GM12875 (cell line): Measurements from ENCODE around the gene TRPM5.

Source experiments
- H3K4me3 ChIP-seq: one replicate; pipeline ENCODE4 v1.5.1; 2011; ENCODE audit warnings: low read depth, low read length, control low read depth
- TF ChIP-seq, protein P1 (sequence below): IDR thresholded peaks from 2 replicates; pipeline ENCODE4 v1.5.1; 2011; ENCODE audit warnings: low read depth, mild to moderate bottlenecking, control low read depth, inconsistent platforms, low read length, moderate library complexity, borderline replicate concordance; ENCODE audit not compliant: insufficient read depth

TRPM5 gene

DNA sequence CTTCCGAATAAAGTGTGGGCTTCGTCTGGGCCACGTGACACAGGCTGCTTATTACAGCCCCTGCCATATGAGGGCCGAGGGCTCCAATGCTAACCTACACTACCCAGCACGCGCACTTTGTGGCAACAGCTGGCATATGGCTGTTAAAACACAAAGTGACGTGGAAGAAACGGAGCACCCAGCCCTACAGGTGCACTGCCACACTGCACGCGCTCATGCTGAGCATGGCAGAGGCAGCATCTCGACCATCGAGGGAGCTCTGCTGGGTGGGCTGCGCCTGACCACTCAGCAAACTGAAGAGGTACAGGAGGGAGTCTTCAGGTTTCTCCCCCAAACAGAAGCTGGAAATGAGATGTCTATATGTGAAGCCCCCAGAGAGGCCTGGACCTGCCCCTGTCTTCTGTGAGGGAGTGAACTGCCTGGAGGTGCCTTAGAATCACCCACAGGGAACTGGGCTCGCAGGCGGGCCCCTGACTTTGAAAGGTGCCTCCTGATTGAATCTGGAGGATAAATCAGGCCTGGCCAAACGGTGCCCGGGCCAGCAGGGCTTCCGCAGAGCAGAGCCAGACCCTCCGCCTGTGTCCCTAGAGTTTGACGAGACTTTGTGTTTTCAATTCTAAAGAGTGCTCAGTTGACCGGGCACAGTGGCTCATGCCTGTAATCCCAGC is 25.5 kb downstream of the TRPM5 start:
- TF ChIP-seq, protein P1, sequence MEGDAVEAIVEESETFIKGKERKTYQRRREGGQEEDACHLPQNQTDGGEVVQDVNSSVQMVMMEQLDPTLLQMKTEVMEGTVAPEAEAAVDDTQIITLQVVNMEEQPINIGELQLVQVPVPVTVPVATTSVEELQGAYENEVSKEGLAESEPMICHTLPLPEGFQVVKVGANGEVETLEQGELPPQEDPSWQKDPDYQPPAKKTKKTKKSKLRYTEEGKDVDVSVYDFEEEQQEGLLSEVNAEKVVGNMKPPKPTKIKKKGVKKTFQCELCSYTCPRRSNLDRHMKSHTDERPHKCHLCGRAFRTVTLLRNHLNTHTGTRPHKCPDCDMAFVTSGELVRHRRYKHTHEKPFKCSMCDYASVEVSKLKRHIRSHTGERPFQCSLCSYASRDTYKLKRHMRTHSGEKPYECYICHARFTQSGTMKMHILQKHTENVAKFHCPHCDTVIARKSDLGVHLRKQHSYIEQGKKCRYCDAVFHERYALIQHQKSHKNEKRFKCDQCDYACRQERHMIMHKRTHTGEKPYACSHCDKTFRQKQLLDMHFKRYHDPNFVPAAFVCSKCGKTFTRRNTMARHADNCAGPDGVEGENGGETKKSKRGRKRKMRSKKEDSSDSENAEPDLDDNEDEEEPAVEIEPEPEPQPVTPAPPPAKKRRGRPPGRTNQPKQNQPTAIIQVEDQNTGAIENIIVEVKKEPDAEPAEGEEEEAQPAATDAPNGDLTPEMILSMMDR = no peak
- H3K4me3 ChIP-seq = no peak overlapping the region

DNA sequence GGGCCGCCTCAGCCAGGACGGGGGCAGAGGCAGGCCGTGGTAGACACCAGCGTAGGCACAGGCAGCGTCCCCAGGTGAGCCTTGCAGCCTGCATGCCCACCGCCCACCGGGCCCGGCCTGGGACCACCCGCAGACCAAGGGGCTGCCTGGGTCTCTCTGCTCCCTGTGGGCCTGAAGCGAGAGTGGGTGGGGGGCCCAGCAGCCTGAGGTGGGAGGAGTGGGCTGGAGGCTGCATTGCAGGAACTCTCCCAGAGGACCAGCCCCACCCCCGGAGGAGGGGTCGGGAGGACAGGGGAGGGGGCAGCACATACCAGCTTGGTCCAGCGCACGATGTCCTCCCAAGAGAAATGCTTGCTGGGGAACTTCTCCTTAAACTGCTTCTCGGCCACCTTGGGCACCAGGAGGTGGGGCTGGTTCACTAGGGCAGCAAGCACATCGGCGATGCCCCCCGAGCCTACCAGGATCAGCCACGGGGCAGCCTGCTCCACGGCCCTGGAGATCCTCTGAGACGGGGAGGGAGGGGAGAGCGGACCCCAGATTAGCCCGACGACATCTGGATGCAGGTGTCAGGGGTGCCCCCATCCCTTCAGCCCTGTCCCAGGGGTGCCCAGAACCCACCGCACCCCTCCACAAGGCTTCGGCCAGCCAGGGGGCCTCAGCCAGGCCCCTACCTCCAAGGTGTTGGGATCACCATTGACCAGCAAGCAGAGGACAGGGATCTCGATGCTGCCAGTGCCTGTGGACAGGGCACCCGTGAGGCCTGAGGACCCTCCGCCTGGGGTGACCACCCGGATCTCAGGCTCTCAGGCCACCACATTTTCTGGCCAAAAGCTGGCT is 26.2 kb downstream of the TRPM5 start:
- H3K4me3 ChIP-seq = no peak overlapping the region
- TF ChIP-seq, protein P1 = no peak

DNA sequence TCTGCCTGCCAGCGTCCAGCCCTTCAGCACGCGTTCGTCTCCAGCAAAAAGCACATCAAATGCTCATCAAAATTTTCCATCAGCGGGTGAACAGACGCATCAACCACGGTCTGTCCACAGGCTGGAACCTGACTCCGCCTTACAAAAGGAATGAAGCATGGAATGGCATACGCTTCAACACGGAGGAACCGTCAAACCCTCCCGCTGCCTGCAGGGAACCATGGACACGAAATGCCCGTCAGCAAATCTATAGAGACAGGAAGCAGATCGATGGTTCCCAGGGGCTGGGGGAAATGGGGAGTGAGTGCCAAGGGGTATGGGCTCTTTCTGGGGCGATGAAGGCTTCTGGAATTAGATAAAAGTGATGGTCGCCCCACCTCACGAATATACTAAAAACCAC is 27.5 kb downstream of the TRPM5 start:
- TF ChIP-seq, protein P1 = no peak
- H3K4me3 ChIP-seq = no peak overlapping the region

DNA sequence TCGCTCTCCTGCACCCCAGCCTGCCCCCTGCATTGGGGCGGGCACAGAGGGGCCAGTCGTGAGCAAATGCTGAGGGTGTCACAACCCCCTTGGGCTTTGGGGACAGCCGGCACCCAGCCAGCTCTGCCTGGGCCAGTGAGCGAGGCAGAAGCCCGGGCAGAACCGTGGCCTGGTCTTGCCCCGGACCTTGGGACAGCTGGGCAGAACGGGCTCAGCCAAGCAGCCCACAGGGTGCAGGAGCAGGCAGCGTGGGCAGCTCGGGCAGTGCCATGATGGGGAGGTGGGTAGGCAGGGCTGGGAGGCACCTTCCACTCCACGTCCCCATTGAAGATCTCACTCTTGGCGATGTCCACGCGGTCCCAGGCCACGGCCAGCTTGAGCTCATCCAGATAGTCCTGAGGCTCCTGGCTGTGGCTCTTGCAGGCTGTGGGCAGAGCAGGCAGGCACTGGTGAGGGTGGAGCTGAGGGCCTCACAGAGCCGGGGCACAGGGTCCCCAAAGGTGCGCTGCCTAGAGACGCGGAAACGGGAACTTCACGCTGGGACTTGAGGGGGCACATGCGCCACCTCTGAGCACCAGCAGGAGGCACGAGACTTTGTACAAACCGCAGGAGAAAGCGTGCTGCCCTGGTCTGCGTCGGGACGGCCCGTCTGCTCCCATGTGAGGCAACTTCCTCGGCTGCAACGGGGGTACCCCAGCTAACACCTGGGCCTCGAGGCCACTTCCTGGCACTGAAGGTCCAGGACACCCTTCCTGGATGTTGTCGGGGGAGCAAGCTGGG is 28.5 kb downstream of the TRPM5 start:
- TF ChIP-seq, protein P1 = peak; percentile 33; the same call in 1 of the 2 replicates
- H3K4me3 ChIP-seq = no peak overlapping the region

DNA sequence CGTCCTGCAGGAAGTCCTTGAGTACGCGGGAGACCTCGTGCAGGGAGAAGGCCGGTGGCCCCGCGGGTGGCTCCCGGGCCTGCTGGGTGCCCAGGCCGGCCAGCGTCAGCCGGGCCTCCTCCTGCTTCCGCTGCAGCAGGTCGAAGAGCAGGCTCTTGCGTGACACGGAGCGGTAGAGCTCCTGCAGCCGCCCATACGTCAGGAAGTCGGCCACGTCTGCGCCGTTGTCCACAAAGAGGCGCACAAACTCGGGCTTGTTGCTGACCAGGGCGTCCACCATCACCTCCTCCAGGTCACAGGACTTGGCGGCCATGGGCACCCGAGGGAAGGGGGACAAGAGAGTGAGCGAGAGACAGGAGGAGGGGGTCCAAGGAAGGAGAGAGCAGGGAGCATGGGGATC is 29.1 kb downstream of the TRPM5 start:
- no peak overlapping the region for H3K4me3 ChIP-seq
- TF ChIP-seq, protein P1 = no peak

DNA sequence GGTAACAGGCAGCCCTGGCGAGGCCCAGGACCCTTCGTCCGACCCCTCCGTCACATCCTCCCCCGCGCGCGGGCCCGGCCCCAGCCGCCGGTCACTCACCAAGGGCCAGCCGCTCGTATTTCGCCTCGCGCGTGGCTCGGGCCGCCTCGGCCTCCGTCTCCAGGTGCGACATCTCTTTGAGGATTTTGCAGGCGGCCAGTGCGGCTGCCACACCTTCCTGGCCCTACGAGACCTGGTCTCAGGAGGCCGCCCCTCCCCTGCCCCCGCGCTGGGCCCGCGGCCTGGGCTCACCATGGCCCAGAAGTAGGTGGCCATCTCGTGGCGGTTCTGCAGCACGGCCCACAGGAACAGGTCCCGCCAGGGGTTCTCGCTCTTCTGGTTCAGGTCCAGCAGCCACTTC is 29.7 kb downstream of the TRPM5 start:
- TF ChIP-seq, protein P1 = no peak
- no peak overlapping the region for H3K4me3 ChIP-seq
